H1 (cell line): ENCODE results near the gene PAX8. TPM values are rescaled to one million over a fixed set of nuclear protein-coding genes. Genes with fewer than 3 reads are reported as not detected.

Experiments used
- BACH1 ChIP-seq: IDR thresholded peaks from 2 replicates; pipeline ENCODE4 v1.6.1; 2012; ENCODE audit warnings: low read length, improper control_type of control experiment
- BRCA1 ChIP-seq: IDR thresholded peaks from 2 replicates; pipeline ENCODE4 v1.6.1; 2012; ENCODE audit warnings: low read depth, low read length, improper control_type of control experiment
- CHD1 ChIP-seq: IDR thresholded peaks from 2 replicates; pipeline ENCODE4 v1.6.1; 2012; ENCODE audit warnings: low read depth, low read length, improper control_type of control experiment
- EGR1 ChIP-seq: IDR thresholded peaks from 2 replicates; pipeline ENCODE4 v1.6.1; 2011; ENCODE audit warnings: low read depth, low read length, borderline replicate concordance
- HDAC6 ChIP-seq: IDR thresholded peaks from one replicate; pipeline ENCODE4 v1.7.1; 2012; ENCODE audit warnings: low read depth, mild to moderate bottlenecking, inconsistent platforms, low read length, moderate library complexity
- KDM1A ChIP-seq: fragments of 200-600, 300-600 bp; sonication (generic); IDR thresholded peaks from 2 replicates; pipeline ENCODE4 v1.7.1; 2016; ENCODE audit warnings: mild to moderate bottlenecking, low read length, borderline replicate concordance
- KDM4A ChIP-seq: IDR thresholded peaks from one replicate; pipeline ENCODE4 v1.7.1; 2012; ENCODE audit warnings: low read depth, mild to moderate bottlenecking, moderate library complexity, low read length, inconsistent platforms; ENCODE audit not compliant: severe bottlenecking
- MAFK ChIP-seq: IDR thresholded peaks from 2 replicates; pipeline ENCODE4 v1.6.1; 2012; ENCODE audit warnings: low read depth, mild to moderate bottlenecking, improper control_type of control experiment, low read length
- NANOG ChIP-seq: IDR thresholded peaks from 2 replicates; pipeline ENCODE4 v1.6.1; 2011; ENCODE audit warnings: low read length, low read depth, mild to moderate bottlenecking, inconsistent platforms; ENCODE audit not compliant: insufficient read depth, poor library complexity, severe bottlenecking
- PHF8 ChIP-seq: fragments of 200-600 bp; sonication (generic); conservative IDR thresholded peaks from 2 replicates; pipeline ENCODE4 v1.7.1; 2012; ENCODE audit warnings: low read depth, mild to moderate bottlenecking, inconsistent platforms, low read length, moderate library complexity
- POLR2A ChIP-seq, 2 experiments: IDR thresholded peaks; 1 replicate in 1 of 2; 2 replicates in 1 of 2; pipeline ENCODE4 v1.6.1; 2011; ENCODE audit warnings: low read depth in 2 of 2, low read length in 2 of 2, mild to moderate bottlenecking in 2 of 2; ENCODE audit errors: control extremely low read depth in 1 of 2
- RAD21 ChIP-seq, 2 experiments: IDR thresholded peaks in 1 of 2; conservative IDR thresholded peaks in 1 of 2; 2 replicates each; pipeline ENCODE4 v1.6.1; 2011; ENCODE audit warnings: low read depth in 2 of 2, low read length in 2 of 2, improper control_type of control experiment in 1 of 2, inconsistent platforms in 1 of 2, mild to moderate bottlenecking in 1 of 2, moderate library complexity in 1 of 2
- RBBP5 ChIP-seq: IDR thresholded peaks from 2 replicates; pipeline ENCODE4 v1.7.1; 2012; ENCODE audit warnings: low read depth, mild to moderate bottlenecking, inconsistent platforms, low read length, moderate library complexity, borderline replicate concordance
- SIN3A ChIP-seq, 2 experiments: IDR thresholded peaks in 1 of 2; conservative IDR thresholded peaks in 1 of 2; 2 replicates each; pipeline ENCODE4 v1.6.1; 2011 to 2012; ENCODE audit warnings: low read length in 2 of 2, improper control_type of control experiment in 1 of 2, low read depth in 1 of 2, mild to moderate bottlenecking in 1 of 2
- SIX5 ChIP-seq: IDR thresholded peaks from 2 replicates; pipeline ENCODE4 v1.6.1; 2011; ENCODE audit warnings: mild to moderate bottlenecking, low read depth, low read length
- SP4 ChIP-seq: IDR thresholded peaks from 2 replicates; pipeline ENCODE4 v1.6.1; 2012; ENCODE audit warnings: low read length, inconsistent platforms
- SUZ12 ChIP-seq: fragments of 200-600 bp; sonication (generic); IDR thresholded peaks from 2 replicates; pipeline ENCODE4 v1.6.1; 2012; ENCODE audit warnings: mild to moderate bottlenecking, inconsistent platforms, low read length, moderate library complexity, mixed read lengths
- TAF1 ChIP-seq: IDR thresholded peaks from 2 replicates; pipeline ENCODE4 v1.6.1; 2011; ENCODE audit warnings: mild to moderate bottlenecking, low read depth, low read length
- TAF7 ChIP-seq: optimal IDR thresholded peaks from 2 replicates; pipeline ENCODE3; 2011; ENCODE audit warnings: low read depth, mild to moderate bottlenecking, inconsistent platforms, low read length, moderate library complexity, borderline replicate concordance
- TEAD4 ChIP-seq: IDR thresholded peaks from 2 replicates; pipeline ENCODE4 v1.6.1; 2012; ENCODE audit warnings: low read depth, low read length, inconsistent platforms, mixed read lengths
- YY1 ChIP-seq: IDR thresholded peaks from 2 replicates; pipeline ENCODE4 v1.6.1; 2011; ENCODE audit warnings: low read depth, mild to moderate bottlenecking, low read length
- polyA plus RNA-seq, 7 experiments: library from polyadenylated mRNA; depleted of rRNA in 3 of 7; stranded (reverse) in 5 of 7; unstranded in 2 of 7; fragments of >200 nt in 5 of 7; fragments of 200-250 nt in 2 of 7; gene quantifications; 1 replicate in 5 of 7; 2 replicates in 1 of 7; 4 replicates in 1 of 7; pipeline versions ENCODE4 v1.2.1 to v1.2.3, GENCODE V29; 2011 to 2013; ENCODE audit warnings: missing spikeins in 2 of 7, mixed read lengths in 2 of 7
- total RNA-seq: library from RNA; stranded (reverse); fragmentation: NEBNext Ultra II Directional; extraction: Animal tissue kit (Norgen Biotek cat#: 25700); gene quantifications from 2 replicates; pipeline ENCODE4 v1.2.1, GENCODE V29; 2021
- TF ChIP-seq, protein P1 (sequence below): IDR thresholded peaks from 2 replicates; pipeline ENCODE4 v1.6.1; 2011; ENCODE audit warnings: low read depth, mild to moderate bottlenecking, low read length; ENCODE audit not compliant: insufficient read depth
- TF ChIP-seq, protein P2 (sequence below): IDR thresholded peaks from 2 replicates; pipeline ENCODE4 v1.6.1; 2012; ENCODE audit warnings: low read length, inconsistent platforms
- TF ChIP-seq, protein P3 (sequence below): IDR thresholded peaks from 2 replicates; pipeline ENCODE4 v1.6.1; 2012; ENCODE audit warnings: inconsistent platforms

PAX8 gene
- total and polyA plus RNA-seq, 2 of the 8 experiments (the other 6 are each of a cell fraction or from before 2014, with no cell fraction given): 0.02 TPM; not detected in 1

DNA sequence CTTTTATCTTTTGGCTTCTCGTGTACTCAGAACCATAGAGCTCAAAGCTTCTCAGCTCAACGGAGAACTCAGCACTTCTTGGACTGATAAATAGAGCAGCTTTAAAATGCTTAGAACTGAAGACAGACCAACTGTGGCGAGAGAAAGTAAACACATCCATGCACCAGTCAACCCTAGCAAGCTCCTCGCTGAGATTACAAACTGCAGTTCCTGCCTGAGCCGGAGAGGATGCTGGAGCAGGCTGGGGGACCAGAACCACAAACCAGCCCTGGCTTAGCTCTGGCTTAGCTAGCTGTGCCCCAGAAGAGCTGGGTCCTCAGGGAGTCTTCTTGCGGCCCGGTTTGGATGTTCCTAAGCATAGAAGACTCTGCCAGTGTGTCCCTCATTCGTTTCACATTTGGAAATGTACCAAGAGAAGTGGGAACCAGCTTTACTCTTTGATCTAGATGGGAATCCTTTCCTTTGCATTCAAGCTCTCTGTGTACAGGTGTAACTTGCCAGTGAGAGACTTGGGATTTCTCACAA lies 5.6 kb downstream of the PAX8 start (continued):
- TF ChIP-seq, protein P1, sequence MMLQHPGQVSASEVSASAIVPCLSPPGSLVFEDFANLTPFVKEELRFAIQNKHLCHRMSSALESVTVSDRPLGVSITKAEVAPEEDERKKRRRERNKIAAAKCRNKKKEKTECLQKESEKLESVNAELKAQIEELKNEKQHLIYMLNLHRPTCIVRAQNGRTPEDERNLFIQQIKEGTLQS: no peak
- TF ChIP-seq EGR1: no peak
- no peak for TF ChIP-seq SUZ12
- no peak for TF ChIP-seq NANOG
- TF ChIP-seq KDM1A: no peak
- no peak for TF ChIP-seq TAF1
- no peak for TF ChIP-seq SP4
- no peak for TF ChIP-seq POLR2A (IDR thresholded peaks at IDR 0.05; ENCODE audit: control extremely low read depth in 1 of 2, low read depth in 2 of 2, low read length in 2 of 2)
- no peak for TF ChIP-seq HDAC6
- no peak for TF ChIP-seq CHD1
- no peak for TF ChIP-seq SIX5
- TF ChIP-seq, protein P2, sequence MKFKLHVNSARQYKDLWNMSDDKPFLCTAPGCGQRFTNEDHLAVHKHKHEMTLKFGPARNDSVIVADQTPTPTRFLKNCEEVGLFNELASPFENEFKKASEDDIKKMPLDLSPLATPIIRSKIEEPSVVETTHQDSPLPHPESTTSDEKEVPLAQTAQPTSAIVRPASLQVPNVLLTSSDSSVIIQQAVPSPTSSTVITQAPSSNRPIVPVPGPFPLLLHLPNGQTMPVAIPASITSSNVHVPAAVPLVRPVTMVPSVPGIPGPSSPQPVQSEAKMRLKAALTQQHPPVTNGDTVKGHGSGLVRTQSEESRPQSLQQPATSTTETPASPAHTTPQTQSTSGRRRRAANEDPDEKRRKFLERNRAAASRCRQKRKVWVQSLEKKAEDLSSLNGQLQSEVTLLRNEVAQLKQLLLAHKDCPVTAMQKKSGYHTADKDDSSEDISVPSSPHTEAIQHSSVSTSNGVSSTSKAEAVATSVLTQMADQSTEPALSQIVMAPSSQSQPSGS: no peak
- no peak for TF ChIP-seq SIN3A (conservative IDR thresholded peaks at IDR 0.05 in 1 of 2, IDR thresholded peaks at IDR 0.05 in 1 of 2; ENCODE audit: low read depth in 1 of 2, low read length in 2 of 2)
- TF ChIP-seq, protein P3, sequence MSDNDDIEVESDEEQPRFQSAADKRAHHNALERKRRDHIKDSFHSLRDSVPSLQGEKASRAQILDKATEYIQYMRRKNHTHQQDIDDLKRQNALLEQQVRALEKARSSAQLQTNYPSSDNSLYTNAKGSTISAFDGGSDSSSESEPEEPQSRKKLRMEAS: no peak
- no peak for TF ChIP-seq KDM4A
- peak; percentile 25 to 41; a peak in 3 of 4 replicates for TF ChIP-seq RAD21 (IDR thresholded peaks at IDR 0.05 in 1 of 2, conservative IDR thresholded peaks at IDR 0.05 in 1 of 2; ENCODE audit: low read depth in 2 of 2, low read length in 2 of 2)
- TF ChIP-seq TEAD4: no peak
- no peak for TF ChIP-seq RBBP5
- no peak for TF ChIP-seq TAF7
- no peak for TF ChIP-seq PHF8
- TF ChIP-seq BACH1: no peak
- no peak for TF ChIP-seq MAFK
- TF ChIP-seq BRCA1: no peak
- TF ChIP-seq YY1: no peak
